GM12892 (cell line): ENCODE measurements around the gene SMYD1.

ENCODE experiments used
- POLR2A ChIP-seq: IDR thresholded peaks from 2 replicates; pipeline ENCODE4 v1.6.1; 2011; ENCODE audit warnings: low read depth, low read length, control low read depth
- POLR2AphosphoS5 ChIP-seq: IDR thresholded peaks from 2 replicates; pipeline ENCODE4 v1.6.1; 2011; ENCODE audit warnings: low read depth, low read length, control low read depth

- TF ChIP-seq POLR2AphosphoS5 = no peak
- no peak for TF ChIP-seq POLR2A
Measured at GRCh38 chr2:88126772-88127637, 59.4 kb downstream of the SMYD1 start.
